SK-N-MC (cell line): ENCODE results near the gene TSHZ2.

Experiments used
- DNase-seq: peaks from one replicate; pipeline ENCODE4 v3.0.0-alpha.2; 2011; ENCODE audit warnings: low read depth, low spot score
- H3K27ac ChIP-seq: fragments of 200-600 bp; sonication (generic); 2 replicates; pipeline ENCODE4 v1.5.1; 2016; ENCODE audit warnings: mixed run types
- H3K36me3 ChIP-seq: fragments of 200-600 bp; sonication (generic); 2 replicates; pipeline ENCODE4 v1.6.1; 2017; ENCODE audit warnings: antibody characterized with exemption, low read length, mixed read lengths; ENCODE audit not compliant: insufficient read depth
- H3K4me3 ChIP-seq: fragments of 200-600 bp; sonication (generic); 2 replicates; pipeline ENCODE4 v1.5.1; 2016
- H3K9ac ChIP-seq: fragments of 200-600 bp; sonication (generic); 2 replicates; pipeline ENCODE4 v1.8.0; 2017; ENCODE audit warnings: mixed run types, mixed read lengths; ENCODE audit not compliant: insufficient read length
- H3K9me3 ChIP-seq: fragments of 200-600 bp; sonication (generic); 2 replicates; pipeline ENCODE4 v1.6.1; 2017; ENCODE audit warnings: low read depth, mild to moderate bottlenecking, antibody characterized with exemption, low read length, moderate library complexity, mixed read lengths
- EZH2 ChIP-seq: fragments of 200-600 bp; sonication (generic); IDR thresholded peaks from one replicate; pipeline ENCODE4 v1.6.1; 2017; ENCODE audit warnings: antibody characterized with exemption
- FOXP2 ChIP-seq: optimal IDR thresholded peaks from 2 replicates; pipeline ENCODE3; 2011; ENCODE audit warnings: mild to moderate bottlenecking, moderate library complexity; ENCODE audit not compliant: insufficient read depth; ENCODE audit errors: extremely low read length, control extremely low read depth
- POLR2AphosphoS5 ChIP-seq: IDR thresholded peaks from 2 replicates; pipeline ENCODE4 v1.6.1; 2012; ENCODE audit warnings: mild to moderate bottlenecking, low read depth, low read length, borderline replicate concordance

Gene TSHZ2

GRCh38 chr20:52971498-52972189, 514 bp upstream of the TSHZ2 start:
- TF ChIP-seq EZH2 = no peak
- TF ChIP-seq FOXP2 = no peak
- no peak for TF ChIP-seq POLR2AphosphoS5
- Histone ChIP-seq H3K9ac (peak overlapping the region; percentile 67), H3K4me3 (peak overlapping the region; percentile 91)

GRCh38 chr20:52972965-52973819, 1.0 kb downstream of the TSHZ2 start:
- Histone ChIP-seq H3K36me3 (no peaks in the 10 kb centered on the region), H3K9me3 (no peaks in the 10 kb centered on the region), H3K27ac (no peak overlapping the region), H3K4me3 (peak overlapping the region; percentile 91), H3K9ac (peak overlapping the region; percentile 67)
- TF ChIP-seq POLR2AphosphoS5 (no peak), EZH2 (no peak), FOXP2 (no peak)
- DNase-seq = no peak

More at GRCh38 chr20:52971498-52972189, 514 bp upstream of the TSHZ2 start:
- no peak for DNase-seq
- Histone ChIP-seq H3K27ac (no peak overlapping the region), H3K36me3 (no peaks in the 10 kb centered on the region), H3K9me3 (no peaks in the 10 kb centered on the region)

DNA sequence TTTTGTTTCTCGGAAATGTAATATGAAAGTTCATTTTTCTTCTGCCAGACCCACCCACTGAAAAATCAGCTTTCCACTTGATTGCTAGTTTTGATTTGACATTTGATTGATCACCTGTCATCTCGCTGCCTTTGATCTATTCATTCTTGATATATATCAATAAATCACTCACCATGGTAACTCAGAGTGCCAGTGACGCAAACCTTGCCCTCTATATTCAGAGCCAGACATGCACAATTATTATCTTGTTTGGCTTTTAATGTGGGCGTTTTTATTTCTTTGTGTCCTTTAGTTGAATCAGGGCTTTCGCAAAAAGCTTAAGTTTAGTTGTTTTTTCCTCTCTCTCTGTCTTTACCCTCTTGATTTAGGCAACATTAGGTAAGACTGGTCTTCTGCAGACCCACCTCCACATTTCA, 2.0 kb downstream of the TSHZ2 start:
- TF ChIP-seq POLR2AphosphoS5 (no peak), EZH2 (no peak), FOXP2 (no peak)
- Histone ChIP-seq H3K4me3 (peak overlapping the region; percentile 42; the same call in 1 of the 2 replicates), H3K27ac (no peak overlapping the region), H3K9ac (peak overlapping the region; percentile 39), H3K9me3 (no peaks in the 10 kb centered on the region), H3K36me3 (no peaks in the 10 kb centered on the region)
- no peak for DNase-seq

GRCh38 chr20:52975029-52975732, 3.0 kb downstream of the TSHZ2 start:
- Histone ChIP-seq H3K9ac (no peak overlapping the region), H3K4me3 (0 out of 2 replicates have a peak overlapping the region, but pooled peaks have one; percentile 23), H3K27ac (no peak overlapping the region), H3K36me3 (no peaks in the 10 kb centered on the region), H3K9me3 (no peaks in the 10 kb centered on the region)
- TF ChIP-seq FOXP2 = no peak
- TF ChIP-seq POLR2AphosphoS5 = no peak
- no peak for TF ChIP-seq EZH2
- DNase-seq = no peak

- H3K4me3 ChIP-seq = no peak overlapping the region
These were observed 3.8 kb downstream of the TSHZ2 start for GRCh38 chr20:52975803-52976531.

DNA sequence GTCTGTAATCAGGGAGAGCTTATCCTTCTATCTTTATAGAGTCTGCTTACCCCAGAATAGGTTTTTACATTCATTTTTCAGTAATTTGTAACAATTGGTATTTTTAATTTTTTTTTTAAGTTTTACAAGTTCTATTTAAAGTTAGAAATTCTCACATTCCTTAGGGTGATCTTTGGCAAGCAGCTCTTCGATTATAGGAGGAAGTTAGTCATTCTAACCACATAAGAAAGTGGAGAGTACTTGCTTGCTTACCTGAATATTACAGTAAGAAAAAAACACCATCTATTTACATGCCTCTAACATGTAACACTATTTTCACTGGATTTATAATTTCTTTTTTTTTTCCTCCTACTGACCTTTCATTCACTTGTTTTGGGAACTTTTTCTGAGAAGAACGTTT, 6.7 kb downstream of the TSHZ2 start:
- Histone ChIP-seq H3K9ac (no peak overlapping the region), H3K27ac (no peak overlapping the region), H3K36me3 (no peaks in the 10 kb centered on the region), H3K4me3 (no peak overlapping the region), H3K9me3 (no peaks in the 10 kb centered on the region)
- TF ChIP-seq FOXP2 (no peak), EZH2 (no peak), POLR2AphosphoS5 (no peak)
- no peak for DNase-seq

More at GRCh38 chr20:52975803-52976531, 3.8 kb downstream of the TSHZ2 start:
- TF ChIP-seq FOXP2 (no peak), EZH2 (no peak), POLR2AphosphoS5 (no peak)
- Histone ChIP-seq H3K27ac (no peak overlapping the region), H3K9me3 (no peaks in the 10 kb centered on the region), H3K36me3 (no peaks in the 10 kb centered on the region), H3K9ac (no peak overlapping the region)
- DNase-seq = no peak

DNA sequence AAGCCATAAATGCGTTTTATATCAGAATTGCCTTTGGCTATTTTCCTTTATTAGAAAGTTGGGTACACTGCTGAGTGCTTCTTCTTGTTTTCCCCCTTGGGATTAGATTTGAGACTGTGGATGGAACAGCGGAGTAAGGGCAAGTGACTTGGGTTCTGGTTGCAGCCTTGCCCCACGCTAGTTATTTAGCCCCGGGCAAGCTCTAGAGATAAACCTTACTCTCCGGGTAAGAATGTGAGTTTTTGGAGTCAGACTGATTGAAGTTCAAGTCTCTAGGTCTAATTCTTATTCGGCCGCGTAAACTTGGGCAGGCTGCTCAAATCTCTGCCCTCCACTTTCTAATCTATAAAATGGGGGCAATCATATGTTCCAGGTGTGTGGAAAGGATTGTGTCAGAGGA, 8.9 kb downstream of the TSHZ2 start:
- no peak for TF ChIP-seq POLR2AphosphoS5
- no peak for TF ChIP-seq EZH2
- no peak for TF ChIP-seq FOXP2
- Histone ChIP-seq H3K27ac (no peak overlapping the region), H3K36me3 (no peaks in the 10 kb centered on the region), H3K4me3 (no peak overlapping the region), H3K9ac (no peak overlapping the region), H3K9me3 (no peaks in the 10 kb centered on the region)
- DNase-seq = no peak

DNA sequence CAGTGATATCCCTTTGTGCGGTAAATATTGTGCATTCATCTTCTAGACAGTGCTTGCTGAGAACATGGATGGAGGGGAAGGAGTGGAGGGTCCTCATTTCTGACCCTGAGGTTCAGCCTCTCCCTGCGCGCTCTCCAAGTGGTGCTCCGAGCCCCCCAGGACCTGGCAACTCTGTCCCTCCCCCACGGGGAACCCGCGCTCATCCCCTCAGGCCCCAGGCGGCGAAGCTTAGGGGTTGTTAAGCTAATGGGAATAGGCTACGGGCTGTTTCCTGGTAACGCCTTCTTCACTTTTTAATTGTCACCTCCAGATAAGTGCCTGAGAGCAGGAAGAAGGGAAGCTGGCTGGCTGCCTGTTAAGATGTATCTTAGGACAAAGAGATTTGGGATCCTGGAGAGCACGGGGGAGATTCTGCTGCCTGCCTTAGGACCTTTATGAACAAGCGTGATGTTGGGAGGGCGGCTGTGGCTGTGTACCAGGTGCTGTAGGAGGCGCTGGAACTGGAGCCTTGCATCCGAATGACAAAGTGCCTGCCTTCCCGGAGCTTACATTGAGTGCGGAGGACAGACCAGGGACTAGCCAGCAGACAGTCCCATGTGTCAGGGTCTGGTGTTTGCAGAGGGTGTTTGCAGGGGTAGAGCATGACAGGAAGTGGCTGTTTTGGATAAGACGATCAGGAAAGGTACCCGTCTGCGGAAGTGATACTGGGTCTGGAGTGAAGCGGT, 11.7 kb downstream of the TSHZ2 start:
- Histone ChIP-seq H3K27ac (no peak overlapping the region), H3K36me3 (no peaks in the 10 kb centered on the region), H3K9me3 (no peaks in the 10 kb centered on the region), H3K4me3 (no peak overlapping the region), H3K9ac (no peak overlapping the region)
- TF ChIP-seq EZH2 = no peak
- no peak for TF ChIP-seq FOXP2
- TF ChIP-seq POLR2AphosphoS5 = no peak
- no peak for DNase-seq
